GM12891 (cell line): ENCODE data around the gene OR10G6.

Experiments
- POLR2A ChIP-seq: IDR thresholded peaks from 2 replicates; pipeline ENCODE4 v1.6.1; 2011; ENCODE audit warnings: low read depth, low read length, control low read depth
- POLR2AphosphoS5 ChIP-seq: IDR thresholded peaks from 2 replicates; pipeline ENCODE4 v1.6.1; 2011; ENCODE audit warnings: low read depth, low read length, control low read depth
- POU2F2 ChIP-seq: IDR thresholded peaks from 2 replicates; pipeline ENCODE4 v1.6.1; 2011; ENCODE audit warnings: low read depth, mild to moderate bottlenecking, control low read depth, low read length, moderate library complexity
- SPI1 ChIP-seq: IDR thresholded peaks from 2 replicates; pipeline ENCODE4 v1.6.1; 2011; ENCODE audit warnings: low read depth, low read length, control low read depth
- TAF1 ChIP-seq: IDR thresholded peaks from 2 replicates; pipeline ENCODE4 v1.6.1; 2011; ENCODE audit warnings: low read depth, low read length, control low read depth

GRCh38 chr11:123995119-123995518 is at the start of gene OR10G6:
- no peak for TF ChIP-seq POLR2AphosphoS5
- TF ChIP-seq POLR2A = no peak
- TF ChIP-seq TAF1 = no peak
- no peak for TF ChIP-seq SPI1
- TF ChIP-seq POU2F2 = no peak
